H1 (cell line): ENCODE measurements around the gene ADGRB3. TPM values are rescaled to one million over a fixed set of nuclear protein-coding genes. Genes with fewer than 3 reads are reported as not detected.

Source experiments
- CTCF ChIA-PET: fragments of 300-600 bp; sonication (Branson Sonifier 250); formaldehyde crosslinking; loops from one replicate; lab custom pipeline; 2021; ENCODE audit not compliant: partially characterized antibody; lab: Charles Lee
- POLR2A ChIA-PET: fragments of 300-600 bp; sonication (Branson Sonifier 250); formaldehyde crosslinking; loops from one replicate; lab custom pipeline; 2021; ENCODE audit warnings: inconsistent platforms; ENCODE audit not compliant: partially characterized antibody; lab: Charles Lee
- DNase-seq, 2 experiments: peaks; one replicate each; pipeline versions ENCODE4 v3.0.0 to v3.0.0-alpha.2; 2010 to 2022; ENCODE audit warnings: low spot score in 2 of 2, low read depth in 1 of 2, mixed read lengths in 1 of 2
- FAIRE-seq: peaks from 2 replicates; lab custom pipeline; 2011; peaks lifted over from hg19 to GRCh38; lab: Jason Lieb, UNC
- H2AFZ ChIP-seq: 2 replicates; pipeline ENCODE4 v1.8.1; 2012; ENCODE audit warnings: low read length, inconsistent platforms
- H2AK5ac ChIP-seq: 2 replicates; pipeline ENCODE4 v1.6.1; 2013; ENCODE audit warnings: low read depth, low read length
- H2BK120ac ChIP-seq: replicated peaks from 2 replicates; pipeline ENCODE3; 2013; ENCODE audit warnings: low read depth, low read length, inconsistent platforms
- H2BK12ac ChIP-seq: 2 replicates; pipeline ENCODE4 v1.6.1; 2013; ENCODE audit warnings: low read depth, low read length
- H2BK15ac ChIP-seq: 2 replicates; pipeline ENCODE4 v1.6.1; 2013; ENCODE audit warnings: low read length
- H2BK20ac ChIP-seq: 2 replicates; pipeline ENCODE4 v1.6.1; 2013; ENCODE audit warnings: low read length
- H2BK5ac ChIP-seq: 2 replicates; pipeline ENCODE4 v1.6.1; 2013; ENCODE audit warnings: low read depth, low read length
- H3K14ac ChIP-seq: 2 replicates; pipeline ENCODE4 v1.6.1; 2013; ENCODE audit warnings: inconsistent platforms; ENCODE audit not compliant: insufficient read length
- H3K18ac ChIP-seq: 2 replicates; pipeline ENCODE4 v1.6.1; 2013; ENCODE audit warnings: low read length; ENCODE audit errors: extremely low read depth
- H3K23ac ChIP-seq: 2 replicates; pipeline ENCODE4 v1.6.1; 2013; ENCODE audit warnings: inconsistent platforms; ENCODE audit not compliant: insufficient read length
- H3K23me2 ChIP-seq: 2 replicates; pipeline ENCODE4 v1.6.1; 2013; ENCODE audit warnings: low read depth, low read length
- H3K27ac ChIP-seq: 2 replicates; pipeline ENCODE4 v1.6.1; 2011; ENCODE audit warnings: low read depth, low read length, inconsistent platforms
- H3K27me3 ChIP-seq, 4 experiments: replicated peaks in 1 of 4; 1 replicate in 1 of 4; 2 replicates in 3 of 4; pipeline versions ENCODE4 v1.6.1 to v1.8.1; 2011 to 2013; ENCODE audit warnings: low read length in 3 of 4, mild to moderate bottlenecking in 3 of 4, inconsistent platforms in 2 of 4, mixed read lengths in 2 of 4, moderate library complexity in 1 of 4; ENCODE audit not compliant: control insufficient read depth in 3 of 4, insufficient read depth in 3 of 4; ENCODE audit errors: extremely low read depth in 1 of 4
- H3K36me3 ChIP-seq, 4 experiments: 2 replicates each; pipeline versions ENCODE4 v1.6.1 to v1.8.1; 2011 to 2013; ENCODE audit warnings: mild to moderate bottlenecking in 4 of 4, low read length in 3 of 4, moderate library complexity in 2 of 4, control low read depth in 1 of 4, inconsistent platforms in 1 of 4; ENCODE audit not compliant: insufficient read depth in 4 of 4, control insufficient read depth in 2 of 4
- H3K4ac ChIP-seq: replicated peaks from 2 replicates; pipeline ENCODE3; 2013; ENCODE audit warnings: low read length, low read depth, mixed read lengths, inconsistent platforms; ENCODE audit not compliant: insufficient read length
- H3K4me1 ChIP-seq, 4 experiments: replicated peaks in 1 of 4; 1 replicate in 1 of 4; 2 replicates in 3 of 4; pipeline versions ENCODE4 v1.6.1 to v1.8.1; 2011 to 2013; ENCODE audit warnings: low read length in 3 of 4, inconsistent platforms in 2 of 4, mixed read lengths in 1 of 4; ENCODE audit not compliant: insufficient read depth in 4 of 4, control insufficient read depth in 3 of 4
- H3K4me2 ChIP-seq, 2 experiments: 2 replicates each; pipeline versions ENCODE4 v1.6.1 to v1.8.1; 2011 to 2013; ENCODE audit warnings: low read depth in 2 of 2, low read length in 2 of 2, control low read depth in 1 of 2, inconsistent platforms in 1 of 2, mild to moderate bottlenecking in 1 of 2; ENCODE audit not compliant: insufficient read depth in 1 of 2
- H3K4me3 ChIP-seq, 4 experiments: fragments of 200-600, 300-600 bp in 1 of 4; sonication (generic), shearing (Covaris generic), sonication (Bioruptor Twin) in 1 of 4; 2 replicates each; pipeline versions ENCODE4 v1.5.1 to v1.8.1; 2011 to 2016; ENCODE audit warnings: low read length in 4 of 4, low read depth in 3 of 4, control low read depth in 2 of 4, inconsistent platforms in 2 of 4, mild to moderate bottlenecking in 2 of 4, mixed read lengths in 1 of 4, moderate library complexity in 1 of 4; ENCODE audit not compliant: insufficient read depth in 2 of 4; ENCODE audit errors: extremely low read depth in 1 of 4
- H3K56ac ChIP-seq: replicated peaks from 2 replicates; pipeline ENCODE3; 2013; ENCODE audit warnings: low read depth, mild to moderate bottlenecking, mixed read lengths, low read length, inconsistent platforms; ENCODE audit not compliant: insufficient read length
- H3K79me1 ChIP-seq: 2 replicates; pipeline ENCODE4 v1.6.1; 2013; ENCODE audit warnings: low read depth, low read length, control low read depth
- H3K79me2 ChIP-seq, 2 experiments: 2 replicates each; pipeline versions ENCODE4 v1.6.1 to v1.8.1; 2012 to 2013; ENCODE audit warnings: low read length in 2 of 2, mild to moderate bottlenecking in 2 of 2, inconsistent platforms in 1 of 2; ENCODE audit not compliant: insufficient read depth in 2 of 2, control insufficient read depth in 1 of 2
- H3K9ac ChIP-seq, 4 experiments: replicated peaks in 1 of 4; 1 replicate in 1 of 4; 2 replicates in 3 of 4; pipeline versions ENCODE4 v1.6.1 to v1.8.1; 2011 to 2013; ENCODE audit warnings: low read depth in 3 of 4, low read length in 3 of 4, control low read depth in 2 of 4, mild to moderate bottlenecking in 2 of 4, moderate library complexity in 2 of 4, inconsistent platforms in 1 of 4; ENCODE audit errors: extremely low read depth in 1 of 4
- H3K9me3 ChIP-seq, 2 experiments: 2 replicates each; pipeline versions ENCODE4 v1.6.1 to v1.8.1; 2012 to 2013; ENCODE audit warnings: mild to moderate bottlenecking in 2 of 2, moderate library complexity in 2 of 2, control low read depth in 1 of 2, inconsistent platforms in 1 of 2, low read depth in 1 of 2, low read length in 1 of 2, mixed read lengths in 1 of 2; ENCODE audit not compliant: insufficient read depth in 2 of 2
- H4K20me1 ChIP-seq, 2 experiments: replicated peaks in 1 of 2; 2 replicates each; pipeline versions ENCODE3 to v1.8.1; 2011 to 2013; ENCODE audit warnings: inconsistent platforms in 2 of 2, low read length in 2 of 2, mild to moderate bottlenecking in 1 of 2; ENCODE audit not compliant: insufficient read depth in 2 of 2, control insufficient read depth in 1 of 2
- H4K5ac ChIP-seq: 2 replicates; pipeline ENCODE4 v1.6.1; 2013; ENCODE audit warnings: low read length, low read depth, mixed read lengths, inconsistent platforms; ENCODE audit not compliant: insufficient read length
- H4K8ac ChIP-seq: 2 replicates; pipeline ENCODE4 v1.8.0; 2013; ENCODE audit warnings: mild to moderate bottlenecking, moderate library complexity, low read length, inconsistent platforms; ENCODE audit not compliant: insufficient read depth; ENCODE audit errors: extremely low read depth
- H4K91ac ChIP-seq: replicated peaks from 2 replicates; pipeline ENCODE3; 2013; ENCODE audit warnings: low read length, mixed read lengths, inconsistent platforms; ENCODE audit not compliant: insufficient read length
- CHD2 ChIP-seq: IDR thresholded peaks from 2 replicates; pipeline ENCODE4 v1.6.1; 2012; ENCODE audit warnings: low read length, improper control_type of control experiment
- GABPA ChIP-seq: IDR thresholded peaks from 2 replicates; pipeline ENCODE4 v1.6.1; 2011; ENCODE audit warnings: mild to moderate bottlenecking, low read length, moderate library complexity, borderline replicate concordance; ENCODE audit not compliant: insufficient read depth
- PHF8 ChIP-seq: fragments of 200-600 bp; sonication (generic); conservative IDR thresholded peaks from 2 replicates; pipeline ENCODE4 v1.7.1; 2012; ENCODE audit warnings: low read depth, mild to moderate bottlenecking, inconsistent platforms, low read length, moderate library complexity
- RFX5 ChIP-seq: IDR thresholded peaks from 2 replicates; pipeline ENCODE4 v1.6.1; 2011; ENCODE audit warnings: low read depth, low read length, improper control_type of control experiment, borderline replicate concordance
- SIX5 ChIP-seq: IDR thresholded peaks from 2 replicates; pipeline ENCODE4 v1.6.1; 2011; ENCODE audit warnings: mild to moderate bottlenecking, low read depth, low read length
- SP4 ChIP-seq: IDR thresholded peaks from 2 replicates; pipeline ENCODE4 v1.6.1; 2012; ENCODE audit warnings: low read length, inconsistent platforms
- SRF ChIP-seq: IDR thresholded peaks from 2 replicates; pipeline ENCODE4 v1.6.1; 2011; ENCODE audit warnings: mild to moderate bottlenecking, low read depth, low read length, moderate library complexity
- polyA plus RNA-seq, 7 experiments: library from polyadenylated mRNA; depleted of rRNA in 3 of 7; stranded (reverse) in 5 of 7; unstranded in 2 of 7; fragments of >200 nt in 5 of 7; fragments of 200-250 nt in 2 of 7; gene quantifications; 1 replicate in 5 of 7; 2 replicates in 1 of 7; 4 replicates in 1 of 7; pipeline versions ENCODE4 v1.2.1 to v1.2.3, GENCODE V29; 2011 to 2013; ENCODE audit warnings: missing spikeins in 2 of 7, mixed read lengths in 2 of 7
- total RNA-seq: library from RNA; stranded (reverse); fragmentation: NEBNext Ultra II Directional; extraction: Animal tissue kit (Norgen Biotek cat#: 25700); gene quantifications from 2 replicates; pipeline ENCODE4 v1.2.1, GENCODE V29; 2021
- TF ChIP-seq, protein P1 (sequence below), 3 experiments: IDR thresholded peaks; 1 replicate in 2 of 3; 2 replicates in 1 of 3; pipeline versions ENCODE4 v1.5.1 to v1.6.1; 2011; ENCODE audit warnings: low read length in 3 of 3, mild to moderate bottlenecking in 3 of 3, inconsistent platforms in 2 of 3, low read depth in 1 of 3, moderate library complexity in 1 of 3; ENCODE audit not compliant: insufficient read depth in 1 of 3; ENCODE audit errors: control extremely low read depth in 1 of 3

ADGRB3 gene
- total and polyA plus RNA-seq, 2 of the 8 experiments (the other 6 are each of a cell fraction or from before 2014, with no cell fraction given) = 0.35 to 1.2 TPM

DNA sequence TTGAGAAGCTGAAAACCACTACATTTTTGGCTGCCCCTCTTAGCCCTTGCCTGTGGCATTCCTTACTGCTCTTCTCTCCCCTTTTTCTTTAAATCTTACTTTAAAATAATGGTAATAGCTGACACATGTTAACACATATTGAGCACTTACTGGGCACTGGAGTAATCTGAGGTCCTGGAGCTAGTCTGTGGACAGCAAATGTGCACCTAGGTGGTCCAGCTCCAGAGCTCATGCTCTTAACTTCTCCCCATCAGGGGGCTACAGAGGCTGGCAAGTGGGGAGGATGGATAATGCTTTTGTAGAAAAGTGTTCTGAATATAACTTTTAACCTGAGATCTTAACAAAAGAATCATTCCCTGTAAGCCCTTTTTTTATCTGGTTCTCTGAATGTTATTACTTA is 74.8 kb downstream of the ADGRB3 start:
- Histone ChIP-seq H3K18ac (no peak overlapping the region), H3K4me3 (no peak overlapping the region), H3K23ac (no peak overlapping the region), H3K4me1 (peaks cover 0 to 5% (median 0%) of the 10 kb centered on the region in 4 experiments; a peak in 1 of 7 replicates), H2BK5ac (no peak overlapping the region), H3K79me1 (no peaks in the 10 kb centered on the region), H2AK5ac (no peak overlapping the region), H3K14ac (no peak overlapping the region), H3K9ac (no peak overlapping the region), H2BK20ac (no peak overlapping the region), H3K23me2 (no peaks in the 10 kb centered on the region), H2BK15ac (no peak overlapping the region), H3K27me3 (no peaks in the 10 kb centered on the region), H3K9me3 (no peaks in the 10 kb centered on the region), H3K79me2 (no peaks in the 10 kb centered on the region), H4K8ac (0 out of 2 replicates have a peak overlapping the region, but pooled peaks have one; percentile 41), H4K5ac (no peak overlapping the region), H3K27ac (no peak overlapping the region), H2BK120ac (no peak overlapping the region), H2AFZ (no peak overlapping the region), H3K56ac (no peak overlapping the region), H4K20me1 (no peaks in the 10 kb centered on the region), H3K4me2 (peak overlapping the region in 1 of 2 experiments; percentile 11; a peak in 1 of 4 replicates), H3K36me3 (no peaks in the 10 kb centered on the region), H2BK12ac (no peak overlapping the region), H3K4ac (no peak overlapping the region), H4K91ac (no peak overlapping the region)
- no peak for DNase-seq
- POLR2A ChIA-PET = interaction anchor here (0.6 kb wide), 1 partner anchor 73 kb away, joined by 3 read pairs; no protein-coding TSS in a partner anchor
- CTCF ChIA-PET = interaction anchor here (2.1 kb wide), 1 partner anchor 70 kb away, joined by 8 read pairs; no protein-coding TSS in a partner anchor
- no peak for TF ChIP-seq PHF8
- no peak for TF ChIP-seq SIX5
- no peak for TF ChIP-seq SP4
- no peak for TF ChIP-seq RFX5
- TF ChIP-seq, protein P1, sequence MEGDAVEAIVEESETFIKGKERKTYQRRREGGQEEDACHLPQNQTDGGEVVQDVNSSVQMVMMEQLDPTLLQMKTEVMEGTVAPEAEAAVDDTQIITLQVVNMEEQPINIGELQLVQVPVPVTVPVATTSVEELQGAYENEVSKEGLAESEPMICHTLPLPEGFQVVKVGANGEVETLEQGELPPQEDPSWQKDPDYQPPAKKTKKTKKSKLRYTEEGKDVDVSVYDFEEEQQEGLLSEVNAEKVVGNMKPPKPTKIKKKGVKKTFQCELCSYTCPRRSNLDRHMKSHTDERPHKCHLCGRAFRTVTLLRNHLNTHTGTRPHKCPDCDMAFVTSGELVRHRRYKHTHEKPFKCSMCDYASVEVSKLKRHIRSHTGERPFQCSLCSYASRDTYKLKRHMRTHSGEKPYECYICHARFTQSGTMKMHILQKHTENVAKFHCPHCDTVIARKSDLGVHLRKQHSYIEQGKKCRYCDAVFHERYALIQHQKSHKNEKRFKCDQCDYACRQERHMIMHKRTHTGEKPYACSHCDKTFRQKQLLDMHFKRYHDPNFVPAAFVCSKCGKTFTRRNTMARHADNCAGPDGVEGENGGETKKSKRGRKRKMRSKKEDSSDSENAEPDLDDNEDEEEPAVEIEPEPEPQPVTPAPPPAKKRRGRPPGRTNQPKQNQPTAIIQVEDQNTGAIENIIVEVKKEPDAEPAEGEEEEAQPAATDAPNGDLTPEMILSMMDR (IDR thresholded peaks at IDR 0.05; ENCODE audit: control extremely low read depth in 1 of 3, insufficient read depth in 1 of 3, low read depth in 1 of 3, low read length in 3 of 3) = no peak
- TF ChIP-seq CHD2 = no peak
- TF ChIP-seq SRF = no peak
- TF ChIP-seq GABPA = no peak
- no peak for FAIRE-seq
